Astrocyte (in vitro differentiated cells and primary cell): Measurements from ENCODE around the gene NIPBL. TPM values are rescaled to one million over a fixed set of nuclear protein-coding genes. Genes with fewer than 3 reads are reported as not detected.

Experiments
- DNase-seq: peaks from one replicate; pipeline ENCODE4 v3.0.0-alpha.2; 2010; ENCODE audit warnings: low read depth
- FAIRE-seq: peaks from 2 replicates; lab custom pipeline; 2011; peaks lifted over from hg19 to GRCh38; lab: Jason Lieb, UNC
- H2AFZ ChIP-seq: 2 replicates; pipeline ENCODE4 v1.6.0; 2012; ENCODE audit warnings: low read depth, low read length, inconsistent platforms
- H3K27ac ChIP-seq: 2 replicates; pipeline ENCODE4 v1.5.1; 2011; ENCODE audit warnings: low read depth, low read length, inconsistent platforms
- H3K27me3 ChIP-seq: 2 replicates; pipeline ENCODE4 v1.6.0; 2011; ENCODE audit warnings: low read length, inconsistent platforms; ENCODE audit not compliant: insufficient read depth
- H3K36me3 ChIP-seq: 2 replicates; pipeline ENCODE4 v1.5.1; 2011; ENCODE audit warnings: low read length, inconsistent platforms; ENCODE audit not compliant: insufficient read depth
- H3K4me1 ChIP-seq: 2 replicates; pipeline ENCODE4 v1.5.1; 2011; ENCODE audit warnings: low read length, inconsistent platforms; ENCODE audit not compliant: insufficient read depth
- H3K4me2 ChIP-seq: 2 replicates; pipeline ENCODE4 v1.6.0; 2012; ENCODE audit warnings: low read length, inconsistent platforms
- H3K4me3 ChIP-seq: 2 replicates; pipeline ENCODE4 v1.5.1; 2011; ENCODE audit warnings: low read depth, mild to moderate bottlenecking, low read length, inconsistent platforms; ENCODE audit not compliant: insufficient read depth
- H3K79me2 ChIP-seq: 2 replicates; pipeline ENCODE4 v1.6.0; 2012; ENCODE audit warnings: mild to moderate bottlenecking, low read length, inconsistent platforms; ENCODE audit not compliant: insufficient read depth
- H3K9ac ChIP-seq: 2 replicates; pipeline ENCODE4 v1.6.0; 2012; ENCODE audit warnings: mild to moderate bottlenecking, low read length, inconsistent platforms
- H3K9me3 ChIP-seq: 2 replicates; pipeline ENCODE4 v1.5.1; 2012; ENCODE audit warnings: low read depth, mild to moderate bottlenecking, low read length, inconsistent platforms; ENCODE audit not compliant: insufficient read depth
- H4K20me1 ChIP-seq: 2 replicates; pipeline ENCODE4 v1.6.0; 2012; ENCODE audit warnings: low read length, inconsistent platforms; ENCODE audit not compliant: insufficient read depth
- H3K27ac Mint-ChIP-seq: one replicate; pipeline ENCODE4 v1.8.0; 2021; ENCODE audit warnings: mild to moderate bottlenecking, mixed read lengths; ENCODE audit not compliant: unreplicated experiment
- H3K27me3 Mint-ChIP-seq: one replicate; pipeline ENCODE4 v1.8.0; 2021; ENCODE audit warnings: low read depth, mixed read lengths; ENCODE audit not compliant: unreplicated experiment
- H3K36me3 Mint-ChIP-seq: one replicate; pipeline ENCODE4 v1.8.0; 2021; ENCODE audit warnings: low read depth, mixed read lengths; ENCODE audit not compliant: unreplicated experiment
- H3K4me1 Mint-ChIP-seq: one replicate; pipeline ENCODE4 v1.8.0; 2021; ENCODE audit warnings: low read depth, mixed read lengths; ENCODE audit not compliant: unreplicated experiment
- H3K4me3 Mint-ChIP-seq: one replicate; pipeline ENCODE4 v1.8.0; 2021; ENCODE audit warnings: mild to moderate bottlenecking, moderate library complexity, mixed read lengths; ENCODE audit not compliant: unreplicated experiment
- H3K9me3 Mint-ChIP-seq: one replicate; pipeline ENCODE4 v1.8.0; 2021; ENCODE audit warnings: mild to moderate bottlenecking, mixed read lengths; ENCODE audit not compliant: unreplicated experiment
- EZH2 ChIP-seq: IDR thresholded peaks from 2 replicates; pipeline ENCODE4 v1.6.1; 2012; ENCODE audit warnings: mild to moderate bottlenecking, low read length, inconsistent platforms; ENCODE audit not compliant: insufficient read depth
- total RNA-seq: library from RNA; stranded (reverse); gene quantifications from 2 replicates; pipeline ENCODE4 v1.2.1, GENCODE V29; 2021
- TF ChIP-seq, protein P1 (sequence below): IDR thresholded peaks from 2 replicates; pipeline ENCODE4 v1.5.1; 2011; ENCODE audit warnings: low read depth, mild to moderate bottlenecking, inconsistent platforms, low read length, moderate library complexity; ENCODE audit not compliant: insufficient read depth

Gene NIPBL
- total RNA-seq, 1 donor from 2014 or later = 45.3 TPM

GRCh38 chr5:36982146-36982545 lies 105.6 kb downstream of the NIPBL start:
- no peaks in the 10 kb centered on the region for H3K27me3 Mint-ChIP-seq
- FAIRE-seq = peak; percentile 29
- H3K36me3 Mint-ChIP-seq = peaks cover 3% of the 10 kb centered on the region
- H3K4me1 ChIP-seq = peaks cover 3% of the 10 kb centered on the region
- peaks cover 24% of the 10 kb centered on the region for H4K20me1 ChIP-seq
- no peak overlapping the region for H3K9ac ChIP-seq
- no peak overlapping the region for H3K4me3 Mint-ChIP-seq
- H3K9me3 ChIP-seq = no peaks in the 10 kb centered on the region
- H3K36me3 ChIP-seq = peaks cover 11% of the 10 kb centered on the region
- DNase-seq = peak; percentile 70
- no peak overlapping the region for H3K27ac ChIP-seq
- no peak overlapping the region for H3K27ac Mint-ChIP-seq
- peaks cover 5% of the 10 kb centered on the region for H3K4me1 Mint-ChIP-seq
- peaks cover 2% of the 10 kb centered on the region for H3K9me3 Mint-ChIP-seq
- no peak overlapping the region for H2AFZ ChIP-seq
- H3K79me2 ChIP-seq = peaks cover 69% of the 10 kb centered on the region
- TF ChIP-seq, protein P1, sequence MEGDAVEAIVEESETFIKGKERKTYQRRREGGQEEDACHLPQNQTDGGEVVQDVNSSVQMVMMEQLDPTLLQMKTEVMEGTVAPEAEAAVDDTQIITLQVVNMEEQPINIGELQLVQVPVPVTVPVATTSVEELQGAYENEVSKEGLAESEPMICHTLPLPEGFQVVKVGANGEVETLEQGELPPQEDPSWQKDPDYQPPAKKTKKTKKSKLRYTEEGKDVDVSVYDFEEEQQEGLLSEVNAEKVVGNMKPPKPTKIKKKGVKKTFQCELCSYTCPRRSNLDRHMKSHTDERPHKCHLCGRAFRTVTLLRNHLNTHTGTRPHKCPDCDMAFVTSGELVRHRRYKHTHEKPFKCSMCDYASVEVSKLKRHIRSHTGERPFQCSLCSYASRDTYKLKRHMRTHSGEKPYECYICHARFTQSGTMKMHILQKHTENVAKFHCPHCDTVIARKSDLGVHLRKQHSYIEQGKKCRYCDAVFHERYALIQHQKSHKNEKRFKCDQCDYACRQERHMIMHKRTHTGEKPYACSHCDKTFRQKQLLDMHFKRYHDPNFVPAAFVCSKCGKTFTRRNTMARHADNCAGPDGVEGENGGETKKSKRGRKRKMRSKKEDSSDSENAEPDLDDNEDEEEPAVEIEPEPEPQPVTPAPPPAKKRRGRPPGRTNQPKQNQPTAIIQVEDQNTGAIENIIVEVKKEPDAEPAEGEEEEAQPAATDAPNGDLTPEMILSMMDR = no peak
- no peak for TF ChIP-seq EZH2
- no peaks in the 10 kb centered on the region for H3K27me3 ChIP-seq
- H3K4me3 ChIP-seq = no peak overlapping the region
- H3K4me2 ChIP-seq = peak overlapping the region; percentile 5

- H3K4me2 ChIP-seq = no peak overlapping the region
- no peak overlapping the region for H3K27ac Mint-ChIP-seq
- peaks cover 7% of the 10 kb centered on the region for H3K4me1 Mint-ChIP-seq
- H3K79me2 ChIP-seq = peaks cover 59% of the 10 kb centered on the region
- no peak overlapping the region for H3K4me3 Mint-ChIP-seq
- H3K4me1 ChIP-seq = peaks cover 3% of the 10 kb centered on the region
- TF ChIP-seq, protein P1 = no peak
- TF ChIP-seq EZH2 = no peak
- H2AFZ ChIP-seq = no peak overlapping the region
- no peaks in the 10 kb centered on the region for H3K27me3 Mint-ChIP-seq
- H3K27me3 ChIP-seq = no peaks in the 10 kb centered on the region
- H3K4me3 ChIP-seq = no peak overlapping the region
- peak; percentile 40 for DNase-seq
- no peak overlapping the region for H3K27ac ChIP-seq
- no peaks in the 10 kb centered on the region for H3K9me3 ChIP-seq
- no peaks in the 10 kb centered on the region for H3K9me3 Mint-ChIP-seq
- peaks cover 7% of the 10 kb centered on the region for H4K20me1 ChIP-seq
- peaks cover 3% of the 10 kb centered on the region for H3K36me3 Mint-ChIP-seq
- no peak for FAIRE-seq
- peaks cover 11% of the 10 kb centered on the region for H3K36me3 ChIP-seq
- H3K9ac ChIP-seq = no peak overlapping the region
Observed at GRCh38 chr5:36985387-36985786, 108.8 kb downstream of the NIPBL start.

DNA sequence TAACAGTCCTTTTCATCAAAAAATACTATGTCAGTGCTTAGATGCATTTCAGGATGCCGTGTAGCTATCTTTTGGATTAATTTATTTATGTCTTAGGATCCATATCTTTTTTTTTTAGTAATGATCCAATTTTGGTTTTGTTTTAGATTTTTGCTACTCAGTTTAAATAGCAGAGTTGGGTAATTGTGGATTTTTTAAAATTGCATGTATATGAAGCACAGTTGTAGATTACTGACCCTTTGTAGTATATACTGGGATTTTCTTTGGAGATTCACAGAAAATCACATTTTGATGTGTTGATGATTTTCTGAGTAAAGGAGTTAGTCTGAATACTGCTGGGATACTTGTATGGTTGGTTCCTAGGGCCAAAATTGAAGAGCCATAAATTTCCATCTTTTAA lies 111.8 kb downstream of the NIPBL start:
- peaks cover 39% of the 10 kb centered on the region for H3K79me2 ChIP-seq
- no peak overlapping the region for H2AFZ ChIP-seq
- no peak overlapping the region for H3K9ac ChIP-seq
- peaks cover 3% of the 10 kb centered on the region for H3K36me3 Mint-ChIP-seq
- no peak overlapping the region for H3K4me3 ChIP-seq
- no peaks in the 10 kb centered on the region for H3K27me3 Mint-ChIP-seq
- H3K9me3 ChIP-seq = no peaks in the 10 kb centered on the region
- no peaks in the 10 kb centered on the region for H3K9me3 Mint-ChIP-seq
- H3K4me1 Mint-ChIP-seq = peaks cover 1% of the 10 kb centered on the region
- H4K20me1 ChIP-seq = no peaks in the 10 kb centered on the region
- H3K36me3 ChIP-seq = peaks cover 11% of the 10 kb centered on the region
- TF ChIP-seq, protein P1 = no peak
- TF ChIP-seq EZH2 = no peak
- H3K27ac ChIP-seq = no peak overlapping the region
- FAIRE-seq (no peak), DNase-seq (no peak)
- no peaks in the 10 kb centered on the region for H3K4me1 ChIP-seq
- H3K27ac Mint-ChIP-seq = no peak overlapping the region
- H3K4me3 Mint-ChIP-seq = no peak overlapping the region
- H3K4me2 ChIP-seq = no peak overlapping the region
- no peaks in the 10 kb centered on the region for H3K27me3 ChIP-seq
